Choroid plexus epithelial cell (primary cell): ENCODE data around the gene WTAP.
"Not testable (repeated sequence)": the region's sequence is repeated elsewhere in the genome, so short reads cannot be mapped to it uniquely, and the experiment has no call there.

Experiments
- DNase-seq: peaks from one replicate; pipeline ENCODE4 v3.0.0-alpha.2; 2010; ENCODE audit warnings: low read depth
- H3K4me3 ChIP-seq: 2 replicates; pipeline ENCODE4 v1.5.1; 2011; ENCODE audit warnings: low read depth, mild to moderate bottlenecking, control low read depth, low read length, moderate library complexity
- TF ChIP-seq, protein P1 (sequence below): conservative IDR thresholded peaks from 2 replicates; pipeline ENCODE4 v1.5.1; 2011; ENCODE audit warnings: low read depth, mild to moderate bottlenecking, control low read depth, inconsistent platforms, low read length, moderate library complexity

WTAP gene

DNA sequence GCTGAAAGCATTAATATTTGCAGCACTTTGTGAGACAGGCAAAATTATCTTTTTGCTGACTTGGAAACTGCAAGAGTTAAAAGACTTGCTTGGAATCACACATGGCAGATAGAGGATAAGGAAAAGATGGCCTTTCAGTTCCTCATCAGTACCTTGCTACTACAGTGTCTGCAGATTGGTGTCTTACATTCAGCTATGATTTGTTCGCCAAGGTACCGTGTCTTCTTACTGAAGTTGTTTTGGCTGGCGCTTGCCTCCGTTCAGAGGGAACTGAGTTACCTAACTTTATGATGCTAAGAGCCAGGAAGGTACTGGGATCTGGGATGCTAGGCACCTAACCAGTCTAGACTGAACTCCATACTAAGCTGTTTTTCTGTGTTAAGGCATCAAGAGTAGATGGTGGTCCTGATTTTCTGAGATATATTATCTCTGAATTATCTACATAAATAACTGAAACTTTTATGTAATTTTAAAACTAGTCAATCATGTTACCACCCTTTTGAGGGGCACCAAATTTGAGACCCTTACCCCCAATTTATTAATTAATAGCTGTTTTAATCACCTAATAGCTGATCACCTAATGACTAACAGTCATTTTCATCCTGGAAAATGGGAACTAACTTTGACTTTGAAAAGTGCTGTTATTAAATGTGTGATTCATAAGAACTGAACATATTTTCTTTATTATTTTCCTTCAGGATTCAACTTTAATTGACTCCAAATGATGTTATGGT, 2.5 kb downstream of the WTAP start:
- DNase-seq: peak; percentile 27
- peak overlapping the region; percentile 19 for H3K4me3 ChIP-seq
- TF ChIP-seq, protein P1, sequence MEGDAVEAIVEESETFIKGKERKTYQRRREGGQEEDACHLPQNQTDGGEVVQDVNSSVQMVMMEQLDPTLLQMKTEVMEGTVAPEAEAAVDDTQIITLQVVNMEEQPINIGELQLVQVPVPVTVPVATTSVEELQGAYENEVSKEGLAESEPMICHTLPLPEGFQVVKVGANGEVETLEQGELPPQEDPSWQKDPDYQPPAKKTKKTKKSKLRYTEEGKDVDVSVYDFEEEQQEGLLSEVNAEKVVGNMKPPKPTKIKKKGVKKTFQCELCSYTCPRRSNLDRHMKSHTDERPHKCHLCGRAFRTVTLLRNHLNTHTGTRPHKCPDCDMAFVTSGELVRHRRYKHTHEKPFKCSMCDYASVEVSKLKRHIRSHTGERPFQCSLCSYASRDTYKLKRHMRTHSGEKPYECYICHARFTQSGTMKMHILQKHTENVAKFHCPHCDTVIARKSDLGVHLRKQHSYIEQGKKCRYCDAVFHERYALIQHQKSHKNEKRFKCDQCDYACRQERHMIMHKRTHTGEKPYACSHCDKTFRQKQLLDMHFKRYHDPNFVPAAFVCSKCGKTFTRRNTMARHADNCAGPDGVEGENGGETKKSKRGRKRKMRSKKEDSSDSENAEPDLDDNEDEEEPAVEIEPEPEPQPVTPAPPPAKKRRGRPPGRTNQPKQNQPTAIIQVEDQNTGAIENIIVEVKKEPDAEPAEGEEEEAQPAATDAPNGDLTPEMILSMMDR: no peak

DNA sequence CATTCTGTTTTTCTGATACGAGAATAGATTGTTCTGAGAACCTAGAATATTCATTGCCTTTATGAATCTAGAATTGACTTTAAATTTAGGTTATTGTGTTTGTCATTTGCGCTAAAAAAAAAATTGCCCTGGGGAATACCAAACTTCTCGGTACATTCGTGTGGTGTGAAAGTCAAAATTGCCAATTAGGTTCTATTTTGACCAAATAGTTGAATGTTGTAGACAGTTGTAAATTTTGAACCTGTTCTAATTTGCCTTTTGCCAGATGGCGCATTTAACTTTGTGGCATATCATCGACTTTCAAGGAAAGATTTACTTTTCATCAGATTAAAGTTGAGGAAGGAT, 3.0 kb downstream of the WTAP start:
- H3K4me3 ChIP-seq: no peak overlapping the region
- TF ChIP-seq, protein P1: no peak
- no peak for DNase-seq

DNA sequence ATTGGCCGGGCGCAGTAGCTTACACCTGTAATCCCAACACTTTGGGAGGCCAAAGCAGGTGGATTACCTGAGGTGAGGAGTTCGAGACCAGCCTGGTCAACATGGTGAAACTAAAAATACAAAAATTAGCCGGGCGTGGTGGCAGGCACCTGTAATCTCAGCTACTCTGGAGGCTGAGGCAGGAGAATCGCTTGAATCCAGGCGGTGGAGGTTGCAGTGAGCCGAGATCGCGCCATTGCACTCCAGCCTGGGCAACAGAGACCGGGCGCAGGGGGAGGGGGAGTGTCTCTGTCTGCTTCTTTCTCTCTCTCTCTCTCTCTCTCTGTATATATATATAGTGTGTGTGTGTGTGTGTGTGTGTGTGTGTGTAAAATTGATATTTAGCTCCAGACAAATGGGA, 5.2 kb downstream of the WTAP start:
- not testable (repeated sequence) for H3K4me3 ChIP-seq, DNase-seq

DNA sequence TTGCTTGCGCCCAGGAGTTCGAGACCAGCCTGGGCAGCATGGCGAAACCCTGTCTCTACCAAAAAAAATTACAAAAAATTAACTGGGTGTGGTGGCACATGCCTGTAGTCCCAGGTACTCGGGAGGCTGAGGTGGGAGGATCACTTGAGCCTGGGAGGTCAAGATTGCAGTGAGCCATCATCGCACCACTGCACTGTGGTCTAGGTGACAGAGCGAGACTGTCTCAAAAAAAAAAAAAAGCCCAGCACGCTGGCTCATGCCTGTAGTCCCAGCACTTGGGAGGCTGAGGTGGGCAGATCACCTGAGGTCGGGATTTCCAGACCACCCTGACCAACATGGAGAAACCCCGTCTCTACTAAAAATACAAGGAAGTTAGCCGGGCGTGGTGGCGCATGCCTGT, 6.1 kb downstream of the WTAP start:
- not testable (repeated sequence) for DNase-seq

DNA sequence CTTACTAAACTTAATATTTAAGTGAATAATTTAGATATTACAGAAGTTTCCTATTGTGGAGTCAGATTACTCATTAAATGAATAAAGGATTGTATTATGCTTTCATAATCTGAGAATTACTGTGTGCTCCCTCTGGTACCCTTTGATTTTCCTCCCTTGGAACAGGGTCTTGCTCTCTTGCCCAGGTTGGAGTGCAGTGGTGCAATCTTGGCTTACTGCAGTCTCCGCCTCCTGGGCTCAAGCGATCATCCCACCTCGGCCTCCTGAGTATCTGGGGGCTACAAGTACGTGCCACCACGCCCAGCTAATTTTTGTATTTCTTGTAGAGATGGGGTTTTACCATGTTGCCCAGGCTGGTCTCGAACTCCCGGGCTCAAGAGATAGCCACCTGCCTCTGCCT, 9.6 kb downstream of the WTAP start:
- TF ChIP-seq, protein P1: no peak
- DNase-seq: no peak
- H3K4me3 ChIP-seq: no peak overlapping the region

More for the DNA sequence above, 6.1 kb downstream of the WTAP start:
- H3K4me3 ChIP-seq: not testable (repeated sequence)

DNA sequence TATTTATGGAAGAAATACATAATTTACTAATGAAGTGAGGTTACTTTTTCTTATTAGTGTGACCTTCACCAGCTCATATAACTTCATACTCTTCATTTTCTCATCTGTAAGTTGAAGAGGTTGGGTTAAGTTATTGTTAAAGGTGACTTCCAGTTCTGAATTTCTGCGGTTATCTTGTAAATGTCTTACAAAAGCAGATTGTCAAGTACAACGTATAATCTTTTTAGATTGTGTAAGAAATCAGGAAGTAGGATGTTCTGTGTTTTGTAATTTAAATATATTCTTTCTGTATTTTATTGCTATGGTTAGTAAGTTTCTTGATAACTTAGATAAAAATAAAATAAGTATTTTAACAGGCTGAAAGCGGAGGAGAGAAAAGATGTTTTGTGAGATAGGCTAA, 12.0 kb downstream of the WTAP start:
- TF ChIP-seq, protein P1: no peak
- no peak overlapping the region for H3K4me3 ChIP-seq
- no peak for DNase-seq

DNA sequence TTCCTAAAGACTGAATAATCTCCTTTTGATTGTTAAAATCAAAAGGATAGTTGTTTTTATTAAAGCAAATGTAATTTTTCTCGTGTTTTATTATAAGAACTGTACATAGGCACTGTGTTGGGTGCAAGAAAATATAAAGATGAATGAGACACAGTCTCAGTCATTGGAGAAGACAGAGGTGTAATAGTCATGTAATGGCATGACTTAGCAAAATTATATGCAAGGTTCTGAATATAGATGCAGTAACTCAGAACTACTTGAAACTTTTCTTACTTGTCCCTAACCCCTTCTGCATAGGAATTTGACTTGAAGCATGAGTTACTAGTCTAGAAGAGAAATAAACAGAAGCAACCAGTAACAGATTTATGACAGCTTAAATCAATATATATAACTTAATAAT, 14.9 kb downstream of the WTAP start:
- H3K4me3 ChIP-seq: no peak overlapping the region
- DNase-seq: no peak
- TF ChIP-seq, protein P1: no peak

DNA sequence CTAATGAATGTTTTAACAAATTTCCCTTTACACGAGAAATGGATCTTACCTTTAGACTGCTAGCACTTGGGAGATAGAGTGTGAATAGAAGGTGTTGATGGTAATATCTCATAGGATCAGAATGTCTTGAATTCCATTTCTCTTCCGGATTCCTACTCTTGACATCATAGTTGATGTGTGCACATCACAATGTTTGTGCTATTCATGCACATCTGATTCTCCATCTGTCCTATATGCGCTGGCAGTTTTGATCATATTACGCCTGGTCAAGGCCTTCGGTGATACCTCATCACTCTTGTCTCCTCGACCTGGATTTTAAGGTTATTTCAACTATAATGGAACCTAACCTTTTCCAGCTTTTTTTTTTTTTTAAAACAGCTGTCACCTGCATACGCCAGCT, 17.8 kb downstream of the WTAP start:
- peak; percentile 26 for DNase-seq
- TF ChIP-seq, protein P1: no peak
- no peak overlapping the region for H3K4me3 ChIP-seq
